GF-D8 (cell line): ENCODE measurements around the gene TTLL7.

ENCODE experiments used
- DNase-seq: peaks from one replicate; lab custom pipeline; 2025; lab: John Stamatoyannopoulos, UW

TTLL7 gene

GRCh38 chr1:83998498-83999315 is at the start of gene TTLL7:
Gene TTLL7, minus strand, starts transcription at chr1:83999132. Its CDS starts 46,921 bp downstream, at chr1:83952211.
- DNase-seq: no peak

- no peak for DNase-seq
These were observed 43.5 kb upstream of the TTLL7 start for GRCh38 chr1:84042461-84042860.

DNA sequence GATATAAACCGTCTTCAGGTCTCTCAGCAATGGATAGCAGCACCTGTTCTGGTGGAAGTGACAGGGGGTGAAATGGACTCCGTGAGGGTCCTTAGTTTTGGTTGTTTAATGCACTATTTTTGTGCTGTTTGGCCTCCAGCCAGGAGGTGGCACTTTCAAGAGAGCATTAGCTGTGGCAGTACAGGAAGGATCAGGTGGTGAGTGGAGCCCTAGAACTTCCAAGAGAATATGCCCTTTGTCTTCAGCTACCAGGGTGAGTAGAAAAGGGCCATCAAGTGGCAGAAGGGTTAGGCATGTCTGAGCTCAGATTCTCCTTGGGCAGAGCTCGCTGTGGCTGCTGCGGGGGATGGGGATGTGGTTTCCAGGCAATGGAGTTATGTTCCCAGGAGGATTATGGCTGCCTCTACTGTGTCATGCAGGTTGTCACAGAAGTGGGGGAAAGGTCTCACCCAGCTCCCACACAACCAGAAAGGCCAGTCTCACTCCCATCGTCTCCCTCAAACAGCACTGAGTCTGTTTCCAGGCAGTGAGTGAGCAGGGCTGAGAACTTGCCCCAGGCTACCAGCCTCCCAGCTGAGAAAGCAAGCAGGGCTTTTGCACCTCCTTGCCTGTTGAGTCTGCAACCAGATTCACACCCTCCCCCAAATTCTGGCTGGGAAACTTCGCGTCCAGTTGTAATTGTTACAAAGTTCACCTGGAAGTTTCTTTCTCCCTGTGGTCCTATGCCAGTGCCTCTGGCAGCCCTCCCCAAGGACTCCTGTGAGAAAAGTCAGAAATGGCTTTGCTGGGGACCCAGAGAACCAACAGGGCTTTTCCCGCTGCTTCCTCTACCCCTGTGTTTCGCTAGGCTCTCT is 39.1 kb upstream of the TTLL7 start:
- no peak for DNase-seq

GRCh38 chr1:84031802-84032327 is 32.9 kb upstream of the TTLL7 start:
- no peak for DNase-seq

DNA sequence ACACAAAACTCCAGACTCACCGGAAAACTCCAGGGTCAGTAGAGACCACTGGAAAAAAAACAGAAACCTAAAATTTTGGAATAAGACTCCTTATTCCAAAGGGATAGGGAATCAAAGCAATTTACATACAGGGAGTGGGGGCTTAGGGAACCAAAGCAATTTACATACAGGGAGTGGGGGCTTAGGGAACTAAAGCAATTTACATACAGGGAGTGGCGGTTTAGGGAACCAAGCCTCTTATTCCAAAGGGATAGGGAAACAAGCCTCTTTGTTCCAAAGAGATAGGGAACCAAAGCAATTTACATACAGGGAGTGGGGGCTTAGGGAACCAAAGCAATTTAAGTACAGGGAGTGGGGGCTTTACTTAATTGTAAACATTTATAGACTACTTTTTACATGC is 28.4 kb upstream of the TTLL7 start:
- DNase-seq: no peak

GRCh38 chr1:84025966-84026365 is 27.0 kb upstream of the TTLL7 start:
- DNase-seq: no peak

DNA sequence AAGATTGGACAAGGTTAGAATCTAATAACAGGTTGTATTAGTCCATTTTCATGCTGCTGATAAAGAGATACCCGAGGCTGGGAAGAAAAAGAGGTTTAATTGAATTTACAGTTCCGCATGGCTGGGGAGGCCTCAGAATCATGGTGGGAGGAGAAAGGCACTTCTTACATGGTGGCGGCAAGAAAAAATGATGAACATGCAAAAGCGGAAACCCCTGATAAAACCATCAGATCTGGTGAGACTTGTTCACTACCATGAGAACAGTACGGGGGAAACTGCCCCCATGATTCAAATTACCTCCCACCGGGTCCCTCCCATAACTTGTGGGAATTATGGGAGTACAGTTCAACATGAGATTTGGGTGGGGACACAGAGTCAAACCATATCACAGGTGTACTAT is 22.9 kb upstream of the TTLL7 start:
- DNase-seq: no peak

DNA sequence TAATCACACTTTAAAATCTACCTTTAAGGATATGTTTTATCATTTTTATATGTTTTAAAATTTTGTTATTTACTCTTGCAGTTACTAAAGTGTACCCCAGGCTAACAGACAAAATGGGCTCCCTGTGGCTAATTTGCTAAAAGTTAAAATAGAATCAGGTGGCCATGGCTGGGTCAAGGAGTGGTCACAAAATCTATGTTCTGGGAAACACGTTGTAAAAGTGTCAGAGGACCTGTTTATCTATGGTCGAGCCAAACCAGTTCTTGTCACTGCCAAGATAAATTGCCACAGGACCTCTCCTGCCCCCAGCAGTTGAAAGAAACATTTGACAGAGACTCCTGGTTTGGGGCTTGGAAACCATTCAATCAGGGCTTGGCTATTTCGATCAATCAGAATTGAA is 21.2 kb upstream of the TTLL7 start:
- DNase-seq: no peak

- no peak for DNase-seq
These were observed 20.3 kb upstream of the TTLL7 start for GRCh38 chr1:84019217-84019616.

DNA sequence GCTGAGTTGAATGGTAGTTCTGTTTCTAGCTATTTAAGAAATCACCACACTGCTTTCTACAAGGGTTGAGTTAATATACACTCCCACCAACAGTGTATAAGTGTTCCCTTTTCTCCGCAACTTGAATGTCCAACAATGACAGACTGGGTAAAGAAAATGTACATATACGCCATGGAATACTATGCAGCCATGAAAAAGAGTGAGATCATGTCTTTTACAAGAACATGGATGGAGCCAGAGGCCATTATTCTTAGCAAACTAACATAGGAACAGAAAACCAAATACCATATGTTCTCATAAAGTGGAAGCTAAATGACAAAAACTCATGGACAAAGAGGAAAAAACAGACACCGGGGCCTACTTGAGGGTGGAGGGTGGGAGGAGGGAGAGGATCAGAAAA is 14.8 kb upstream of the TTLL7 start:
- DNase-seq: no peak

- DNase-seq: no peak
These were observed 13.1 kb upstream of the TTLL7 start for GRCh38 chr1:84012018-84012417.

- DNase-seq: no peak
These were observed 11.2 kb upstream of the TTLL7 start for GRCh38 chr1:84010136-84010535.

DNA sequence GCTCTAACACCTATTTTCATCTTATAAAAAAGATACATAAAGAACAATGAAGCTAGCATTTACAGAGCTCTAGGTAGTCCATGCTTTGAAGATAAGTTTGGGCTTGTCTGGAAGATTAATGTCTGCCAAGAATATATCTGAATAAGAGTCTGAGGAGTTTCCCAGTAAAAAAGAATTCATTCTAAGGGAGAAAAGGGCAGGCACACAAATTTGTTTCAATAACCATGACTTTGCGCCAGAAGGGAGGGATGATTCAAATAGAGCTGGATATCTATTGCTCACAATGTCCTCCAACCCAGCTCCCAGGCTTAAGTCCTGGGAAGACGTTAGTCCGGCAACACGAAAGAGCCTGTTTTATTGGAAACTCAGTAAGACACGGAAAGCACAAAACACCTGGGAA is 9.7 kb upstream of the TTLL7 start:
- no peak for DNase-seq

GRCh38 chr1:84006591-84006990 is 7.7 kb upstream of the TTLL7 start:
- no peak for DNase-seq

DNA sequence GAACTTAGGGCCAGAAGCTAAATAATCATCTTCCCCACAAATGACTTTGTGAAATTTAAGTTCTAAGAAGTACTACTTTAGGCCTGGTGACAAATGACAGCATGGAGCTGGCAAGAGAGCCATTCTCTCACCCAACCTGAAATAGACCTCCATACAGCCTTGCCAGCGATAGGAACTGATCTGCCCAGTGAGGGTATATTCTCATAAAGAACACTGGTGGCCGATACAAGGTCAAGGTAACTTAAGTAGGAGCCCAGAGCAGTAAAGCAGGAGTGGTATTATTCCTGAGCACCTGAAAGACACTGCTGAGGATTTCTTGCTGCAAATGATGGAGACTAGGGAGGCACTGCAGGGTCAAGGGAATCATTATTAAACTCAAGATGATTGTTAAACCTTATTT is 2.6 kb upstream of the TTLL7 start:
- DNase-seq: no peak

GRCh38 chr1:84000954-84001495 is 2.1 kb upstream of the TTLL7 start:
- no peak for DNase-seq

DNA sequence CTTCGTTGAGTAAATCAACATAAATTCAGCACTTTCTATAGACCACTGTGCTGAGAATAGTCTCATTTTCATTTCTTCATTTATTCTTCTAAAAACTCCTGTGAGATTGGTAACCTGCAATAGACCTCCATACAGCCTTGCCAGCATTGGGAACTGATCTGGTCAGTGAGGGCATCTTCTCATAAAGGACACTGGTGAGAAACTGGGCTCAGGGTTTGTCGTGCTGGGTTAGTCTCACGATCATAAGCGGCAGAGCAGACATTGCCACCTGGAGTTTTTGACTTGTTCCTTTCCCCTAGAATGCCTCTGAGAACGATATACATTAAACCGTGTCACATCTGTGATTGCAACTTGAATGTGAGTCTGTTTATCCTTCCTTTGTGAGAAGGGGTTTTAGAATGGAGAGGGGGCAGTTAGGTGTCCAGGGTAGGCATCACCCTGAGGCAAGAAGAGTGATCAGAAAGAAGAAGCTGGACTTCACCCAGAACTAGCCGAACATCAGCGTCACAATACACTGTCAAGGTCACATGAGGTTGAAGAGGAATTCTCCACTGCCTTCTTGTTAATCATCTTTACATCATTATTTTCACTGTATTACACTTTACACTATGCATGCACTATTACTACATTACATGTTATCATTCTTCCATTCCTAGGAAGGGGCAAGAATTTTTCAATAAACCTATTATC is 1.4 kb upstream of the TTLL7 start:
- no peak for DNase-seq

GRCh38 chr1:83999316-83999819 is 436 bp upstream of the TTLL7 start:
- no peak for DNase-seq

GRCh38 chr1:83998205-83998497 is 781 bp downstream of the TTLL7 start:
- no peak for DNase-seq

DNA sequence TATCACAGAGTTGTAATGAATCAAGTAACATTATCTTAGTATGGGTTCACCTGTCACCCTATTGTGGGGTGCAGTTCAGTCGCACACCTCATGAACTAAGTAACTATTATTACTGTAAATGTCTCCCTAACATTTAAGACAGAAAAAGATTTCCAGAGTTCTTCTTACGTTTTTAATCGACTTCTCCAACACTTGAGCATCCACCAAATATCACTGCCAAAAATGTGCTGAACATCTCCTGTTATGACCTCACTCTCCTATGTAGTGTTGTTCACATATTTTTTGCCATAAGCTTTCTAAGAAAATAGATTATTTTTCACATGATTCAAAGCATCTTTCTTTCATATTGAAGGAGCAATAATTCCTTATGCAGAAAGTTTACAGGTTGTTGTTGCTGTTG is 1.3 kb downstream of the TTLL7 start:
- no peak for DNase-seq

DNA sequence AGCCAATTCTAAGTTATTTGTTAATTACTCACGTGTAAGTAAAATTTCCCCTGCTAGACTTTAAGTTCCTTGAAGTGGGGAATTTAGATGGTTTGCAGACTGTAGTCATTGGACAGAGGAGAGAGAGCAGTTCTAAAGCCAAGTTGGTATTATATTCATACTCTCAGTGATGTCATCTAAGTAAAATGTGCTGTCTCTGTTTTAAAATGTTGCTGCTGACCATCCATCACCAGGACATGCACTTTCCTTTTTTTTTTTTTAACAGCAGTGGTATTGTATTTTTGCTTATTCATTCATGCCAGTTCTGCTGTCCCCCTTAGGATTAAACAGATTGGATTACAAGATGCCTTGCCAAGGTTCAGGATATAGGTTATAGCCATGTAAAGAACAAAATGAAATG is 2.3 kb downstream of the TTLL7 start:
- no peak for DNase-seq

DNA sequence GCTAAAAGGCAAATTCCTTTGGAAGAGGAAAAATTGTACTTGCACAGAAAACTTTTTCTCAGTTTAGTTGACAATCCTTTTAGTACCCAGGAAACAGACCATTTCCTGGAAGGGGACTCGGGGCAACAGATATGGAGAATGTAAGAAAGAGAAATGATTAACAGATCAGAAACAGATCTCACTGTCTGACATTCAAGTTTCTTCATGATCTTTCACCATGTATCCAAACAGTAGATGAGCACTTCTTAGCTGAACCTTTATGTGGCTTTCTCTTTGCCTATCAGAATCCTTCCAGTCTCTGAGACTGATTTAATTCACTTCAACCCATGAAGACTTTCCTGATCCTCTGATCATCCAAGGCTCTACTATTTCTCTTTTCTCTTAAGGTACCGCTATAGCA is 2.7 kb downstream of the TTLL7 start:
- no peak for DNase-seq
